Kidney (tissue), 14 donors: Measurements from ENCODE around the gene POLE3. TPM values are rescaled to one million over a fixed set of nuclear protein-coding genes. Genes with fewer than 3 reads are reported as not detected.
"Not testable (repeated sequence)": the region's sequence is repeated elsewhere in the genome, so short reads cannot be mapped to it uniquely, and the experiment has no call there.

ENCODE experiments used
- DNase-seq, 5 donors: peaks; one replicate each; pipeline ENCODE4 v3.0.0-alpha.2; 2013 to 2020
- FAIRE-seq: peaks from 2 replicates; lab custom pipeline; 2012; peaks lifted over from hg19 to GRCh38; lab: Jason Lieb, UNC
- H3K27ac ChIP-seq, 2 donors: one replicate each; pipeline ENCODE4 v1.7.0; 2013; ENCODE audit warnings: low read depth in 2 of 2, low read length in 2 of 2, inconsistent platforms in 1 of 2
- H3K27me3 ChIP-seq: one replicate; pipeline ENCODE4 v1.7.1; 2013; ENCODE audit warnings: low read length, inconsistent platforms; ENCODE audit not compliant: control insufficient read depth, insufficient read depth
- H3K36me3 ChIP-seq, 3 donors: one replicate each; pipeline versions ENCODE4 v1.7.0 to v1.7.1; 2013; ENCODE audit warnings: low read length in 3 of 3, control low read depth in 1 of 3, inconsistent platforms in 1 of 3; ENCODE audit not compliant: insufficient read depth in 3 of 3, control insufficient read depth in 2 of 3
- H3K4me1 ChIP-seq, 3 donors: one replicate each; pipeline versions ENCODE4 v1.7.0 to v1.7.1; 2013; ENCODE audit warnings: low read length in 3 of 3, inconsistent platforms in 1 of 3, low read depth in 1 of 3; ENCODE audit not compliant: control insufficient read depth in 2 of 3, insufficient read depth in 2 of 3
- H3K4me3 ChIP-seq, 3 donors: one replicate each; pipeline versions ENCODE4 v1.7.0 to v1.8.1; 2013; ENCODE audit warnings: low read length in 3 of 3, control low read depth in 1 of 3, inconsistent platforms in 1 of 3
- H3K9ac ChIP-seq, 3 donors: one replicate each; pipeline versions ENCODE4 v1.7.0 to v1.7.1; 2013; ENCODE audit warnings: low read length in 3 of 3, control low read depth in 1 of 3, inconsistent platforms in 1 of 3
- H3K9me3 ChIP-seq, 3 donors: one replicate each; pipeline versions ENCODE4 v1.7.0 to v1.7.1; 2013; ENCODE audit warnings: low read length in 3 of 3, control low read depth in 1 of 3, inconsistent platforms in 1 of 3; ENCODE audit not compliant: control insufficient read depth in 2 of 3, insufficient read depth in 1 of 3
- CTCF ChIP-seq: IDR thresholded peaks from 3 replicates; pipeline ENCODE4 v1.5.1; 2012; ENCODE audit warnings: mild to moderate bottlenecking, moderate library complexity, borderline replicate concordance; ENCODE audit not compliant: insufficient read depth; ENCODE audit errors: extremely low read depth
- intact Hi-C: fragments of 100-400 bp; cut with DNase I; formaldehyde crosslinking; loops from one replicate; pipeline ENCODE4 v1.11.1; 2022
- polyA plus RNA-seq: library from polyadenylated mRNA; stranded (reverse); fragments of 350-450 nt; fragmentation: Illumina TruSeq; extraction: RNeasy Lipid Tissue Mini Kit (QIAGEN cat#74804); gene quantifications from one replicate; pipeline ENCODE4 v1.2.3, GENCODE V29; 2014; ENCODE audit warnings: low read depth, low replicate concordance; ENCODE audit not compliant: insufficient read depth
- total RNA-seq: library from RNA; stranded (reverse); fragmentation: NEBNext Ultra II Directional; extraction: Animal tissue kit (Norgen Biotek cat#: 25700); gene quantifications from one replicate; pipeline ENCODE4 v1.2.1, GENCODE V29; 2021
- donor health status: control.
- donor health status: control.
- donor health status: control.
- donor health status: control.
- donor health status: control.
- donor health status: DM: yes; HTN: yes; CAD: no.
- donor health status: Normal renal cell carcinoma (clear cell type).

The POLE3 gene
- total and polyA plus RNA-seq, 2 donors from 2014 or later, result 26.1 to 27.1 TPM

- DNase-seq (no peak), FAIRE-seq (no peak)
- Histone ChIP-seq H3K9ac (no peak overlapping the region), H3K9me3 (no peaks in the 10 kb centered on the region), H3K4me3 (peak overlapping the region in 1 of 3 donors; percentile 7), H3K27me3 (no peaks in the 10 kb centered on the region), H3K27ac (peak overlapping the region; percentile 57 to 65), H3K4me1 (peaks cover 0 to 25% (median 23%) of the 10 kb centered on the region in 3 donors), H3K36me3 (peaks cover 0 to 34% (median 13%) of the 10 kb centered on the region in 3 donors)
- TF ChIP-seq CTCF, result no peak
- intact Hi-C loops, result no loop called here
Observed at GRCh38 chr9:113386571-113387393, 23.7 kb downstream of the POLE3 start.

- no peaks in the 10 kb centered on the region for H3K36me3 ChIP-seq
- intact Hi-C loops, result no loop called here
- H3K4me3 ChIP-seq, result no peak overlapping the region
- H3K27me3 ChIP-seq, result no peaks in the 10 kb centered on the region
- FAIRE-seq, result no peak
- TF ChIP-seq CTCF, result no peak
- peaks cover 0 to 12% (median 9%) of the 10 kb centered on the region in 3 donors for H3K4me1 ChIP-seq
- H3K9me3 ChIP-seq, result no peaks in the 10 kb centered on the region
- peak overlapping the region in 1 of 3 donors; percentile 43 for H3K9ac ChIP-seq
- H3K27ac ChIP-seq, result peak overlapping the region; percentile 65 to 76
- peak in 3 of 5 donors; percentile 64 to 88 (median 77) for DNase-seq
Observed at GRCh38 chr9:113381909-113382411, 28.5 kb downstream of the POLE3 start.

- H3K9ac ChIP-seq, H3K4me1 ChIP-seq, DNase-seq, H3K4me3 ChIP-seq, FAIRE-seq, H3K9me3 ChIP-seq, H3K27me3 ChIP-seq, intact Hi-C loops, H3K36me3 ChIP-seq: not testable (repeated sequence)
- peak overlapping the region; percentile 23 to 71 for H3K27ac ChIP-seq
Observed at GRCh38 chr9:113381441-113381840, 29.0 kb downstream of the POLE3 start.

GRCh38 chr9:113380869-113381378 lies 29.6 kb downstream of the POLE3 start:
- no peak for TF ChIP-seq CTCF
- H3K4me3 ChIP-seq, result no peak overlapping the region
- H3K4me1 ChIP-seq, result peaks cover 0 to 6% (median 6%) of the 10 kb centered on the region in 3 donors
- peak overlapping the region in 1 of 3 donors; percentile 46 for H3K9ac ChIP-seq
- H3K27me3 ChIP-seq, result no peaks in the 10 kb centered on the region
- DNase-seq (no peak), FAIRE-seq (no peak)
- intact Hi-C loops, result no loop called here
- H3K9me3 ChIP-seq, result no peaks in the 10 kb centered on the region
- peak overlapping the region in 1 of 2 donors; percentile 49 for H3K27ac ChIP-seq
- no peaks in the 10 kb centered on the region for H3K36me3 ChIP-seq

- FAIRE-seq, H3K4me3 ChIP-seq, H3K36me3 ChIP-seq, intact Hi-C loops, H3K27me3 ChIP-seq, H3K9me3 ChIP-seq, DNase-seq, H3K4me1 ChIP-seq, H3K9ac ChIP-seq: not testable (repeated sequence)
- peak overlapping the region in 1 of 2 donors; percentile 32 for H3K27ac ChIP-seq
Observed at GRCh38 chr9:113379829-113380210, 30.7 kb downstream of the POLE3 start.
